Middle frontal gyrus (tissue), 1 donor: ENCODE results near the gene GALNT5.
"Not testable (repeated sequence)": the region's sequence is repeated elsewhere in the genome, so short reads cannot be mapped to it uniquely, and the experiment has no call there.

ENCODE experiments used
- DNase-seq: peaks from one replicate; pipeline ENCODE4 v3.0.0-alpha.2; 2015; ENCODE audit warnings: low spot score; ENCODE audit errors: extremely low spot score

Gene GALNT5

GRCh38 chr2:157325786-157326185 is 68.3 kb downstream of the GALNT5 start, which contains the start of gene ERMN:
TSS of gene ERMN (minus strand) at chr2:157325824. CDS start at chr2:157325642, 182 bp downstream.
- DNase-seq: peak; percentile 70

GRCh38 chr2:157326698-157327097 is 69.2 kb downstream of the GALNT5 start:
- DNase-seq: no peak

GRCh38 chr2:157327200-157327599 is 69.7 kb downstream of the GALNT5 start:
- DNase-seq: no peak

- peak; percentile 59 for DNase-seq
These were observed 70.4 kb downstream of the GALNT5 start for GRCh38 chr2:157327621-157328500.

- no peak for DNase-seq
These were observed 72.0 kb downstream of the GALNT5 start for GRCh38 chr2:157329524-157329923.

GRCh38 chr2:157333304-157334047 is 76.0 kb downstream of the GALNT5 start:
- DNase-seq: no peak

GRCh38 chr2:157334335-157334734 is 76.8 kb downstream of the GALNT5 start:
- DNase-seq: no peak

- no peak for DNase-seq
These were observed 77.3 kb downstream of the GALNT5 start for GRCh38 chr2:157334797-157335196.

- no peak for DNase-seq
These were observed 78.9 kb downstream of the GALNT5 start for GRCh38 chr2:157336137-157337010.

GRCh38 chr2:157337978-157338377 is 80.5 kb downstream of the GALNT5 start:
- no peak for DNase-seq

- DNase-seq: no peak
These were observed 82.6 kb downstream of the GALNT5 start for GRCh38 chr2:157339965-157340655.

GRCh38 chr2:157341381-157341780 is 83.9 kb downstream of the GALNT5 start:
- DNase-seq: not testable (repeated sequence)

- no peak for DNase-seq
These were observed 88.3 kb downstream of the GALNT5 start for GRCh38 chr2:157345647-157346389.

GRCh38 chr2:157348291-157348921 is 90.9 kb downstream of the GALNT5 start:
- no peak for DNase-seq

- DNase-seq: no peak
These were observed 92.5 kb downstream of the GALNT5 start for GRCh38 chr2:157349949-157350515.

GRCh38 chr2:157355618-157356017 is 98.1 kb downstream of the GALNT5 start:
- DNase-seq: no peak

GRCh38 chr2:157359628-157360027 is 102.1 kb downstream of the GALNT5 start:
- DNase-seq: no peak

- DNase-seq: no peak
These were observed 104.0 kb downstream of the GALNT5 start for GRCh38 chr2:157361526-157361925.

GRCh38 chr2:157362627-157363026 is 105.1 kb downstream of the GALNT5 start:
- no peak for DNase-seq
